ENCODE measurements around the gene PLA2G4B. TPM values are rescaled to one million over a fixed set of nuclear protein-coding genes. Genes with fewer than 3 reads are reported as not detected.

Gene PLA2G4B
- total RNA-seq, 6 experiments from 2014 or later = 0.31 to 7.3 (median 4.7) TPM

GRCh38 chr15:41871175-41871905 is 32.7 kb downstream of the PLA2G4B start:
- H3K36me3 ChIP-seq = no peaks in the 10 kb centered on the region
- H3K9me3 ChIP-seq = no peaks in the 10 kb centered on the region
- peak in 1 of 4 donors; percentile 2 for ATAC-seq

GRCh38 chr15:41872166-41872747 is 33.6 kb downstream of the PLA2G4B start:
- TF ChIP-seq CTCF (IDR thresholded peaks at IDR 0.05) = no peak
- TF ChIP-seq POLR2A (IDR thresholded peaks at IDR 0.05) = no peak
- Histone ChIP-seq H3K27me3 (no peaks in the 10 kb centered on the region), H3K4me3 (no peak overlapping the region), H3K27ac (no peak overlapping the region), H3K4me1 (peaks cover 0 to 11% (median 3%) of the 10 kb centered on the region in 4 donors), H3K36me3 (no peaks in the 10 kb centered on the region), H3K9me3 (no peaks in the 10 kb centered on the region)
- intact Hi-C loops (cut with DNase I) = no loop called here
- ATAC-seq (no peak), DNase-seq (no peak)
- WGBS (ENCODE audit: insufficient coverage, low coverage, low lambda C conversion rate, missing lambda C conversion rate) = 86% methylated on average over 2 of the region's 9 CpGs

More at GRCh38 chr15:41871175-41871905, 32.7 kb downstream of the PLA2G4B start:
- TF ChIP-seq POLR2A (IDR thresholded peaks at IDR 0.05) (no peak), CTCF (IDR thresholded peaks at IDR 0.05) (no peak)
- 73% methylated on average over 3 of the region's 19 CpGs for WGBS (ENCODE audit: insufficient coverage, low coverage, low lambda C conversion rate, missing lambda C conversion rate)
- peak in 1 of 3 donors; percentile 51 for DNase-seq
- no peaks in the 10 kb centered on the region for H3K27me3 ChIP-seq
- H3K4me3 ChIP-seq = no peak overlapping the region
- peaks cover 0 to 15% (median 3%) of the 10 kb centered on the region in 4 donors for H3K4me1 ChIP-seq
- no peak overlapping the region for H3K27ac ChIP-seq
- intact Hi-C loops (cut with DNase I) = no loop called here

GRCh38 chr15:41873711-41874110 is 35.1 kb downstream of the PLA2G4B start:
- no peak for DNase-seq

GRCh38 chr15:41874736-41875135 is 36.1 kb downstream of the PLA2G4B start:
- DNase-seq (no peak), ATAC-seq (no peak)
- no peaks in the 10 kb centered on the region for H3K36me3 ChIP-seq
- H3K9me3 ChIP-seq = no peaks in the 10 kb centered on the region
- intact Hi-C loops (cut with DNase I) = no loop called here
- H3K27me3 ChIP-seq = no peaks in the 10 kb centered on the region
- H3K4me3 ChIP-seq = no peak overlapping the region
- TF ChIP-seq POLR2A (IDR thresholded peaks at IDR 0.05) (no peak), CTCF (IDR thresholded peaks at IDR 0.05) (no peak)
- no peak overlapping the region for H3K27ac ChIP-seq
- no CpG with 5 or more reads among the region's 12 CpGs for WGBS (ENCODE audit: insufficient coverage, low coverage, low lambda C conversion rate, missing lambda C conversion rate)
- H3K4me1 ChIP-seq = peaks cover 0 to 11% (median 3%) of the 10 kb centered on the region in 4 donors

More at GRCh38 chr15:41873711-41874110, 35.1 kb downstream of the PLA2G4B start:
- no peak for ATAC-seq
- H3K36me3 ChIP-seq = no peaks in the 10 kb centered on the region
- intact Hi-C loops (cut with DNase I) = no loop called here
- H3K9me3 ChIP-seq = no peaks in the 10 kb centered on the region
- peaks cover 0 to 11% (median 3%) of the 10 kb centered on the region in 4 donors for H3K4me1 ChIP-seq
- no peak overlapping the region for H3K4me3 ChIP-seq
- no peaks in the 10 kb centered on the region for H3K27me3 ChIP-seq
- TF ChIP-seq POLR2A (IDR thresholded peaks at IDR 0.05) (no peak), CTCF (IDR thresholded peaks at IDR 0.05) (no peak)
- WGBS (ENCODE audit: insufficient coverage, low coverage, low lambda C conversion rate, missing lambda C conversion rate) = 67% methylated on average over 1 of the region's 8 CpGs
- no peak overlapping the region for H3K27ac ChIP-seq
